Measurements from ENCODE around the gene FDXR. TPM values are rescaled to one million over a fixed set of nuclear protein-coding genes. Genes with fewer than 3 reads are reported as not detected.

The FDXR gene
- total and polyA plus RNA-seq, 2 donors (not counting 3 experiments of a cell fraction or from before 2014, with no cell fraction given), result 19.7 to 33.4 TPM

DNA sequence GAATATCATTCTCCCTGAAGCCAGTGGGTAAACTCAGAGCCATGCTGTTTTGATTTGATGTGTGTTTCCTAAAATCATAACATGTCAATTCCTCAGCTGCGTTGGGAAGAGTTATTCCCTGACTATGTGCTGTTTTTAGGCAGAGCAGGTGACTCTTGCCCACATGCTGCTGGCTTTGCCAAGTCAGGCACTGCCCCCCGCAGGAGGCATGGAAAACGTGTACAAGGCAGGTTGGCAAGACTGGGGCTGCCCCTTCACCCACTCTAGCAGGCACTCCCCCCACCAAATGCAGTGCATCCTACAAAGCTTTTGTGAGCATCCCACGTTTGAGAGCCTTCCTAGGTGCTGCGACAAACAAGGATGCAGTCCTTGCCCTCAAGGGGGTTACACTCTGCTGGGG is 58.3 kb downstream of the FDXR start:
- H3K27me3 ChIP-seq (ENCODE audit: control insufficient read depth in 2 of 2, insufficient read depth in 2 of 2, low read length in 2 of 2), result no peaks in the 10 kb centered on the region
- no peaks in the 10 kb centered on the region for H3K4me1 ChIP-seq (ENCODE audit: control insufficient read depth, extremely low read depth, insufficient read depth, low read length)
- H3K9me3 ChIP-seq (replicated peaks; ENCODE audit: control insufficient read depth, insufficient read depth, low read length), result no peaks in the 10 kb centered on the region
- H3K9ac ChIP-seq (replicated peaks; ENCODE audit: extremely low read depth, insufficient read depth, low read length), result no peak overlapping the region
- POLR2A ChIA-PET, result no interaction called here
- H3K4me2 ChIP-seq (ENCODE audit: insufficient read depth, low read length), result no peak overlapping the region
- no peak overlapping the region for H3K27ac ChIP-seq (ENCODE audit: insufficient read depth, low read depth, low read length)
- no TSS peak for BruUV-seq (replicated peaks)
- H4K20me1 ChIP-seq (replicated peaks; ENCODE audit: control insufficient read depth, extremely low read depth, insufficient read depth, low read length), result no peaks in the 10 kb centered on the region
- DNase-seq (ENCODE audit: low read depth, low spot score) (peak; percentile 5), FAIRE-seq (no peak)
- no peaks in the 10 kb centered on the region for H3K36me3 ChIP-seq (ENCODE audit: control insufficient read depth in 2 of 2, extremely low read depth in 1 of 2, insufficient read depth in 2 of 2, low read length in 2 of 2)
- intact Hi-C loops (cut with micrococcal nuclease) (no loop called here), dilution Hi-C loops (cut with MboI; ENCODE audit: extremely low pct_ligation_motif_present, low sequenced_read_pairs) (no loop called here)
- H3K9me1 ChIP-seq (replicated peaks; ENCODE audit: control insufficient read depth, extremely low read depth, insufficient read depth, low read length), result no peaks in the 10 kb centered on the region
- no peak overlapping the region for H3K4me3 ChIP-seq (replicated peaks in 1 of 3; ENCODE audit: insufficient read depth in 1 of 3, low read depth in 1 of 3, low read length in 3 of 3)
- H3K79me2 ChIP-seq (ENCODE audit: control insufficient read depth, insufficient read depth, low read length), result no peaks in the 10 kb centered on the region
- no peak for TF ChIP-seq POLR2A (IDR thresholded peaks at IDR 0.05; ENCODE audit: low read depth, low read length)
- TF ChIP-seq EZH2 (IDR thresholded peaks at IDR 0.05; ENCODE audit: borderline replicate concordance, low read depth, low read length, severe bottlenecking), result no peak
- no peak for TF ChIP-seq GATA2 (IDR thresholded peaks at IDR 0.05; ENCODE audit: insufficient read depth, insufficient read length, low read depth, low read length)
- TF ChIP-seq, protein P1, sequence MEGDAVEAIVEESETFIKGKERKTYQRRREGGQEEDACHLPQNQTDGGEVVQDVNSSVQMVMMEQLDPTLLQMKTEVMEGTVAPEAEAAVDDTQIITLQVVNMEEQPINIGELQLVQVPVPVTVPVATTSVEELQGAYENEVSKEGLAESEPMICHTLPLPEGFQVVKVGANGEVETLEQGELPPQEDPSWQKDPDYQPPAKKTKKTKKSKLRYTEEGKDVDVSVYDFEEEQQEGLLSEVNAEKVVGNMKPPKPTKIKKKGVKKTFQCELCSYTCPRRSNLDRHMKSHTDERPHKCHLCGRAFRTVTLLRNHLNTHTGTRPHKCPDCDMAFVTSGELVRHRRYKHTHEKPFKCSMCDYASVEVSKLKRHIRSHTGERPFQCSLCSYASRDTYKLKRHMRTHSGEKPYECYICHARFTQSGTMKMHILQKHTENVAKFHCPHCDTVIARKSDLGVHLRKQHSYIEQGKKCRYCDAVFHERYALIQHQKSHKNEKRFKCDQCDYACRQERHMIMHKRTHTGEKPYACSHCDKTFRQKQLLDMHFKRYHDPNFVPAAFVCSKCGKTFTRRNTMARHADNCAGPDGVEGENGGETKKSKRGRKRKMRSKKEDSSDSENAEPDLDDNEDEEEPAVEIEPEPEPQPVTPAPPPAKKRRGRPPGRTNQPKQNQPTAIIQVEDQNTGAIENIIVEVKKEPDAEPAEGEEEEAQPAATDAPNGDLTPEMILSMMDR (IDR thresholded peaks at IDR 0.05; ENCODE audit: extremely low read depth in 1 of 2, insufficient read depth in 1 of 2, low read depth in 1 of 2, low read length in 2 of 2), result peak in 1 of 2 donors; percentile 29
- no peak overlapping the region for H2AFZ ChIP-seq (ENCODE audit: low read depth, low read length)
- CTCF ChIA-PET, result no interaction called here

Other genes with a start within 250 kb of the FDXR start
- not detected in 2 replicates for gene CD300E, start 249.3 kb downstream of the FDXR start, total RNA-seq
- gene CD300E, start 249.3 kb downstream of the FDXR start, polyA plus RNA-seq, result not detected in 2 replicates
- not detected in 2 replicates for gene CD300LF, start 160.1 kb downstream of the FDXR start, total RNA-seq
- not detected in 2 replicates for gene CD300LF, start 160.1 kb downstream of the FDXR start, polyA plus RNA-seq
- 0.21 TPM in 1 of 2 replicates, not detected in the other for gene RAB37, start 135.7 kb downstream of the FDXR start, total RNA-seq
- 0.10 and 0.11 TPM in 2 replicates for gene RAB37, start 135.7 kb downstream of the FDXR start, polyA plus RNA-seq
- 26.8 and 26.9 TPM in 2 replicates for gene NHERF1, start 124.4 kb downstream of the FDXR start, total RNA-seq
- 22.4 and 24.4 TPM in 2 replicates for gene NHERF1, start 124.4 kb downstream of the FDXR start, polyA plus RNA-seq
- 44.8 and 45.8 TPM in 2 replicates for gene NAT9, start 96.6 kb downstream of the FDXR start, total RNA-seq
- gene NAT9, start 96.6 kb downstream of the FDXR start, polyA plus RNA-seq, result 37.2 and 39.3 TPM in 2 replicates
- gene GRIN2C, start 13.1 kb downstream of the FDXR start, total RNA-seq, result 0.09 and 0.60 TPM in 2 replicates
- gene GRIN2C, start 13.1 kb downstream of the FDXR start, polyA plus RNA-seq, result 0.03 and 0.04 TPM in 2 replicates
- gene FADS6, start 20.6 kb upstream of the FDXR start, total RNA-seq, result not detected in 2 replicates
- not detected in 2 replicates for gene FADS6, start 20.6 kb upstream of the FDXR start, polyA plus RNA-seq
- gene USH1G, start 50.3 kb upstream of the FDXR start, total RNA-seq, result not detected in 2 replicates
- not detected in 2 replicates for gene USH1G, start 50.3 kb upstream of the FDXR start, polyA plus RNA-seq
- gene OTOP2, start 51.3 kb upstream of the FDXR start, total RNA-seq, result not detected in 2 replicates
- not detected in 2 replicates for gene OTOP2, start 51.3 kb upstream of the FDXR start, polyA plus RNA-seq
- not detected in 2 replicates for gene OTOP3, start 62.9 kb upstream of the FDXR start, total RNA-seq
- gene OTOP3, start 62.9 kb upstream of the FDXR start, polyA plus RNA-seq, result not detected in 2 replicates
- 36.8 and 41.4 TPM in 2 replicates for gene HID1, start 99.8 kb upstream of the FDXR start, total RNA-seq
- gene HID1, start 99.8 kb upstream of the FDXR start, polyA plus RNA-seq, result 53.3 and 63.4 TPM in 2 replicates
- gene CDR2L, start 114.6 kb upstream of the FDXR start, total RNA-seq, result 34.9 and 36.7 TPM in 2 replicates
- 22.2 and 23.1 TPM in 2 replicates for gene CDR2L, start 114.6 kb upstream of the FDXR start, polyA plus RNA-seq
- gene MRPL58, start 139.7 kb upstream of the FDXR start, total RNA-seq, result 38.0 and 38.8 TPM in 2 replicates
- 28.7 and 43.7 TPM in 2 replicates for gene MRPL58, start 139.7 kb upstream of the FDXR start, polyA plus RNA-seq
- 200 and 202 TPM in 2 replicates for gene ATP5PD, start 174.0 kb upstream of the FDXR start, total RNA-seq
- gene ATP5PD, start 174.0 kb upstream of the FDXR start, polyA plus RNA-seq, result 176 and 182 TPM in 2 replicates
- gene KCTD2, start 174.2 kb upstream of the FDXR start, total RNA-seq, result 20.6 and 23.2 TPM in 2 replicates
- gene KCTD2, start 174.2 kb upstream of the FDXR start, polyA plus RNA-seq, result 24.3 and 24.8 TPM in 2 replicates
- 16.4 and 17.4 TPM in 2 replicates for gene SLC16A5, start 215.0 kb upstream of the FDXR start, total RNA-seq
- gene SLC16A5, start 215.0 kb upstream of the FDXR start, polyA plus RNA-seq, result 23.3 and 31.9 TPM in 2 replicates
- gene ARMC7, start 237.0 kb upstream of the FDXR start, total RNA-seq, result 14.5 and 15.7 TPM in 2 replicates
- 11.8 and 13.1 TPM in 2 replicates for gene ARMC7, start 237.0 kb upstream of the FDXR start, polyA plus RNA-seq

Data from endothelial cell of umbilical vein (primary cell).